Measurements from ENCODE around the gene P3H4. TPM values are rescaled to one million over a fixed set of nuclear protein-coding genes. Genes with fewer than 3 reads are reported as not detected.

P3H4 gene
- total and polyA plus RNA-seq, 2 donors = 4.1 to 4.8 TPM

DNA sequence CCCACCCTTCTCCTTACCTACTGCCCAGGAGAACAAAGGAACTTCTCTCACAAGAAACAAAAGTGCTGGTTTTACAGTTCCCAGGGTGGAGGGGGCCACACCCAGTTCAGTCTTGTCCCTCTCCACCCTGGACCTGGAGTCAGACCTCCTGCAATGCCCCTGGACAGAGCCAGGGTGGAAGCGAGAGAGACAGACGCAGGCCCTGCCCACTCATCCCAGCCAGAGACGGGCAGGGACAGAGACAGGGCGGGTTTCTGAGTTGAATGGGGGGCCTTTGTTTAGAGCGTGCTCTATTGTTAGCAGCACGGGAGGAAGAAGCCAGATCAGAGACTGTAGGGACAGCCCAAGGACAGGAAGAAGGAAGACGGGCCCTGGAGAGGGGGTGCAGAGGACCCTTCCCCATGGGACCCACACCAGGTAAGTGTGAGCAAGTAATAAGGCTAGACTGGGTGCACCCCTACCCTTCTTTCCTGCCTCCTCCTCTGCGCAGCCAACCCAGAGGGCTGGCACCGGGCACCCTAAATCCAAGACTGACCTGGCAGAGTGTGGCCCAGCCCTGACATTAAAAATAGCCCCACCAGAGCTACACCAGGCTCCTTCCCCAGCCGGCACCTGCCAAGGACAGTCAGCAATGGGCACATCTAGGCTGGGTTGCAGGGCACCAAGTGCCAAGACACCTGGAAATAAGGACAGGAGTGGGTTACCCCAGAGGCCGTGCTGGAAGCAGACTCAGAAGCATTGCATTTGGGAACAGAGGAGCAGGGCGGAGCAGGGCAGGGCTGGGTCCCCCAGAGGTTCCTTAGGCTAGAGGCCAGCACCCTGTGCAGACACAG is 36.1 kb downstream of the P3H4 start:
- 95% methylated on average over 12 of the region's 12 CpGs for WGBS
- H3K27ac ChIP-seq (ENCODE audit: low read depth in 1 of 2, low read length in 1 of 2) = no peak overlapping the region
- H3K9me3 ChIP-seq (ENCODE audit: control insufficient read depth in 2 of 2, insufficient read depth in 1 of 2, low read length in 1 of 2) = no peaks in the 10 kb centered on the region

DNA sequence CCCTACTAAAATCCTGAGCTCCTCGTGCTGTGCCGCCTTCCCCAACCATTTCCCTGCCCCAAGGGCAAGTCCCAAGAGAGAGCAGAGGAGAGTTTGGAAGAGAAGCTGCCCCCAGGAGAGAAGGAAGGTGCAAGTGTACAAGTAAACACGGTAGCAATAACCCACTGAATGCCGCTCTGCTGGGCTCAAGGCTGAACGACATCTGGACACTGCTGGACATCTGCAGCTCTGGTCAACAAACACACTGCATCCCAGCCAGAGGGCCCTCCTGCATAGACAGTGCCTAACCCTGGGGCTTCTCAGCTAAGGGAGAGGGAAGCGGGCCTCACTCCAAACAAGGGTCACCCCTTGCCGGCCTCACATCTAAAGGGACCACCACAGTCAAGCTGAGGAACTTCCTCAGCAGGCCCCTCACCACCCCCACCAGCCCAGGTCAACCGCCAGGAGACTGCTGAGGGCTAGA is 38.0 kb downstream of the P3H4 start:
- no peaks in the 10 kb centered on the region for H3K9me3 ChIP-seq (ENCODE audit: control insufficient read depth in 2 of 2, insufficient read depth in 1 of 2, low read length in 1 of 2)
- H3K27ac ChIP-seq (ENCODE audit: low read depth in 1 of 2, low read length in 1 of 2) = no peak overlapping the region
- H3K4me1 ChIP-seq (ENCODE audit: control insufficient read depth in 2 of 2, insufficient read depth in 2 of 2, low read length in 2 of 2) = peaks cover 0 to 12% of the 10 kb centered on the region in 2 donors
- WGBS = 87% methylated on average over 8 of the region's 8 CpGs
- DNase-seq (ENCODE audit: low read depth in 6 of 9, low spot score in 9 of 9) = no peak
- peaks cover 7 to 33% of the 10 kb centered on the region in 2 donors for H3K36me3 ChIP-seq (ENCODE audit: control insufficient read depth in 2 of 2, insufficient read depth in 2 of 2, low read length in 1 of 2)
- no peaks in the 10 kb centered on the region for H3K27me3 ChIP-seq (ENCODE audit: control insufficient read depth in 2 of 2, insufficient read depth in 1 of 2, low read length in 1 of 2)
- H3K4me3 ChIP-seq (ENCODE audit: low read length in 2 of 2) = no peak overlapping the region

More for the DNA sequence above, 36.1 kb downstream of the P3H4 start:
- H3K27me3 ChIP-seq (ENCODE audit: control insufficient read depth in 2 of 2, insufficient read depth in 1 of 2, low read length in 1 of 2) = no peaks in the 10 kb centered on the region
- DNase-seq (ENCODE audit: low read depth in 6 of 9, low spot score in 9 of 9) = no peak
- peaks cover 6 to 22% of the 10 kb centered on the region in 2 donors for H3K36me3 ChIP-seq (ENCODE audit: control insufficient read depth in 2 of 2, insufficient read depth in 2 of 2, low read length in 1 of 2)
- no peak overlapping the region for H3K4me3 ChIP-seq (ENCODE audit: low read length in 2 of 2)
- peaks cover 0 to 12% of the 10 kb centered on the region in 2 donors for H3K4me1 ChIP-seq (ENCODE audit: control insufficient read depth in 2 of 2, insufficient read depth in 2 of 2, low read length in 2 of 2)

DNA sequence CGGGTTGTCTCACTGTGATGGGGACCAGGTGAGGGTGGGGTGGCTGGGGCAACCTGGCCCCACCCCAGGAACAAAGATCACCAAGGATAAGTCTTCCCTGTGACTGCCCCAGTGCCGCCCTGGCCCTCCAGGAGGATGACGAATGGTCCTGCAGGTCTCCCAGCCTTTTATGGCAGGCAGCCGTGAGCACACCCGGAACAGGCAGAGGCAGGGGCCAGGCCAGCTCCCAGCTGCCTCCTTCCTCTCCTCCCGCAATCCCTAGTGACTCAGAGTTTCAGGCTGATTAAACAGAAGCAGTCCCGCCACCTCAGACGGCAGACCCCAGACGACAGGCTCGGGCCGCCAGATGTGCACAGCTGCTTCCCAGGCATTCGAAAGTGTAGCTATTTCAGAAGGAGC is 38.6 kb downstream of the P3H4 start:
- H3K36me3 ChIP-seq (ENCODE audit: control insufficient read depth in 2 of 2, insufficient read depth in 2 of 2, low read length in 1 of 2) = peaks cover 7 to 35% of the 10 kb centered on the region in 2 donors
- no peak overlapping the region for H3K4me3 ChIP-seq (ENCODE audit: low read length in 2 of 2)
- DNase-seq (ENCODE audit: low read depth in 6 of 9, low spot score in 9 of 9) = no peak
- WGBS = 92% methylated on average over 12 of the region's 12 CpGs
- peaks cover 0 to 12% of the 10 kb centered on the region in 2 donors for H3K4me1 ChIP-seq (ENCODE audit: control insufficient read depth in 2 of 2, insufficient read depth in 2 of 2, low read length in 2 of 2)
- H3K27ac ChIP-seq (ENCODE audit: low read depth in 1 of 2, low read length in 1 of 2) = peak overlapping the region in 1 of 2 donors; percentile 37
- peaks cover 0 to 1% of the 10 kb centered on the region in 2 donors for H3K9me3 ChIP-seq (ENCODE audit: control insufficient read depth in 2 of 2, insufficient read depth in 1 of 2, low read length in 1 of 2)
- H3K27me3 ChIP-seq (ENCODE audit: control insufficient read depth in 2 of 2, insufficient read depth in 1 of 2, low read length in 1 of 2) = no peaks in the 10 kb centered on the region

DNA sequence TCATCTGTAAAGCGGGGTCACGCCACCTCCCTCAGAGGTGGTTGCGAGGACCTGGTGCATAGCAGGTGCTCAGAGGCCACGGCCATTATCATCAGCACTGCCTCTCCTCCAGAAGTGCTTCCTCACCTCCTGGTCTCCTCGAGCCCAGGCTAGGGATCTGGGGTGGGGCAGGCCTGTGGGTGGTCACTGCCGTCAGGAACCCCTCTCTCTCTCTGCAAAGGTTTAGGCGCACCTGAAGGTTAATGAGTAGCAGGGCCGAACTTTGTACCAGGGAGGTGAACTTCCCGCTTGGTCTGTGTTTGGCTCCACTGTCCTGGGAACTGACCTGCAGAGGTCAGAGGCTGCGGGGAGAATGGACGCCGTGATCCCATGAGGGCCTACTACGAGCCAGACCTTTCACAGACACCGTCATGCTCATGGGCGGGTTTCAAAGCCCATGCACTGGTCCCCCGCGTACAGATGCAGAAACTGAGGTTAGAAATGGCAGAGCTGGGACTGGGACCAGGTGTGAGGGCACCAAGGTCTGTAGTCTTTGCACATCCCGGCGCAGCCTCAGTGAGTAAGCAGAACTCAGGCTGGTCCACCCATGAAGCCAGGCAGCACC is 39.1 kb downstream of the P3H4 start:
- Histone ChIP-seq H3K9me3 (ENCODE audit: control insufficient read depth in 2 of 2, insufficient read depth in 1 of 2, low read length in 1 of 2) (peaks cover 0 to 1% of the 10 kb centered on the region in 2 donors), H3K36me3 (ENCODE audit: control insufficient read depth in 2 of 2, insufficient read depth in 2 of 2, low read length in 1 of 2) (peaks cover 7 to 37% of the 10 kb centered on the region in 2 donors), H3K27ac (ENCODE audit: low read depth in 1 of 2, low read length in 1 of 2) (no peak overlapping the region), H3K4me1 (ENCODE audit: control insufficient read depth in 2 of 2, insufficient read depth in 2 of 2, low read length in 2 of 2) (peaks cover 0 to 12% of the 10 kb centered on the region in 2 donors), H3K4me3 (ENCODE audit: low read length in 2 of 2) (no peak overlapping the region), H3K27me3 (ENCODE audit: control insufficient read depth in 2 of 2, insufficient read depth in 1 of 2, low read length in 1 of 2) (no peaks in the 10 kb centered on the region)
- DNase-seq (ENCODE audit: low read depth in 6 of 9, low spot score in 9 of 9) = no peak
- WGBS = 96% methylated on average over 19 of the region's 19 CpGs

DNA sequence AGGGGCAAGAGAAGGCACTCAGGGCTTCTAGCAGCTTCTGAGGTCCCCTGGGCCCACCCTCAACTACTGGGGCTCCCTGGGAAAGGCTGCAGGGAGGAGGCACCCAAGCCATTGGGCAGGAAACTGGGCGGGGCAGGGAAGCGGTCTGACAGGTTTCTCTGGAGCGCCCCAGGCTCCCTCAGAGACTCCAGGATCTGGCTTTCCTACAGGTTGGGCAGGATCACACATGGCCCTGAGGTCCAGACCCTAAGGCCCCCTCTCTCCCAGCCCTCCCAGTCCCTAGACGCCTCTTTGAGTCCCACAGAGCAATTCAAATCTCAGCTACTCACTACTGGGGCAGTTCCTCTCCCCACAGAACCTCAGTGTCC is 39.5 kb downstream of the P3H4 start:
- Histone ChIP-seq H3K4me1 (ENCODE audit: control insufficient read depth in 2 of 2, insufficient read depth in 2 of 2, low read length in 2 of 2) (peaks cover 0 to 10% of the 10 kb centered on the region in 2 donors), H3K4me3 (ENCODE audit: low read length in 2 of 2) (no peak overlapping the region), H3K27me3 (ENCODE audit: control insufficient read depth in 2 of 2, insufficient read depth in 1 of 2, low read length in 1 of 2) (no peaks in the 10 kb centered on the region), H3K9me3 (ENCODE audit: control insufficient read depth in 2 of 2, insufficient read depth in 1 of 2, low read length in 1 of 2) (peaks cover 0 to 1% of the 10 kb centered on the region in 2 donors), H3K36me3 (ENCODE audit: control insufficient read depth in 2 of 2, insufficient read depth in 2 of 2, low read length in 1 of 2) (peaks cover 7 to 34% of the 10 kb centered on the region in 2 donors), H3K27ac (ENCODE audit: low read depth in 1 of 2, low read length in 1 of 2) (no peak overlapping the region)
- no peak for DNase-seq (ENCODE audit: low read depth in 6 of 9, low spot score in 9 of 9)
- 97% methylated on average over 4 of the region's 4 CpGs for WGBS

DNA sequence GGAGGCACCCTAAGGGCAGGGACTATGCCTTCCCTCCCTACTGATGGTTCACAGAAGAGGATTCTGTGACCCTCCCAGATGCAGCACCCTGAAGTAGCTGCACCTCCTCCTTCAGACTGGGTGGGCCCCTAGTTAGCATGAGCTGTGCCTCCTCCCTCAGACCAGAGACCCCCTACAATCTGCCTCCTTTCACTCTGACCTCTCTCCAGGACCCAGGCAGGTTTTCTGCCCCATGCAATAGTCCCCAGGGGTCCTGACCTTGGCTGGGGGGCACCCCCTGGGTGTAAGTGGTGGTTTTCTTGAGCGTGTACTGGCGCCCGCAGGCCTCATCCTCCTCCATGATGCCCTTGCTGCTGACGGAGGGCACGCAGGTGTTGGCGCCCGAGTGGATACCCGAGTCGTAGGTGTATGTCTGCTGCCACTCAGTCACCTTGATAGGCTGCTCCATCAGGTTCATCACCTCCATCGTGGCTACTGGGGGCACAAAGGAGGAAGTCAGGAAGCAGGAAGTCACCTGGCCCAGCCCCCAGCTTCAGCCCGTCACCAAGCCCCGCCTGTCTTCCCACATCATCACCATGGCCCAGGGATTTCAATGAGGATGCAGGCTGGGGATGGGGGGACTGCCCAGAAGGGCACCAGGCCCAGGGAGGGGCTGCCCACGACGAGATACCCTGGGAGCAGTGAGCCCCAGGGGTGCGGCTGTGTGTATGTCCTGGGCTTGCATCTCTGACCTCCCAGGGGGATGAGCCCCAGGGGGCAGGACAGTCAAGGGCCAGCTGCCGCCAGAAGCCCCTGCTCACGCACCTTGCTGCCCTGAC is 40.2 kb downstream of the P3H4 start:
- Histone ChIP-seq H3K9me3 (ENCODE audit: control insufficient read depth in 2 of 2, insufficient read depth in 1 of 2, low read length in 1 of 2) (peaks cover 0 to 1% of the 10 kb centered on the region in 2 donors), H3K4me1 (ENCODE audit: control insufficient read depth in 2 of 2, insufficient read depth in 2 of 2, low read length in 2 of 2) (peaks cover 0 to 10% of the 10 kb centered on the region in 2 donors), H3K27ac (ENCODE audit: low read depth in 1 of 2, low read length in 1 of 2) (no peak overlapping the region), H3K36me3 (ENCODE audit: control insufficient read depth in 2 of 2, insufficient read depth in 2 of 2, low read length in 1 of 2) (peaks cover 7 to 34% of the 10 kb centered on the region in 2 donors), H3K27me3 (ENCODE audit: control insufficient read depth in 2 of 2, insufficient read depth in 1 of 2, low read length in 1 of 2) (no peaks in the 10 kb centered on the region), H3K4me3 (ENCODE audit: low read length in 2 of 2) (no peak overlapping the region)
- 89% methylated on average over 17 of the region's 17 CpGs for WGBS
- no peak for DNase-seq (ENCODE audit: low read depth in 6 of 9, low spot score in 9 of 9)

DNA sequence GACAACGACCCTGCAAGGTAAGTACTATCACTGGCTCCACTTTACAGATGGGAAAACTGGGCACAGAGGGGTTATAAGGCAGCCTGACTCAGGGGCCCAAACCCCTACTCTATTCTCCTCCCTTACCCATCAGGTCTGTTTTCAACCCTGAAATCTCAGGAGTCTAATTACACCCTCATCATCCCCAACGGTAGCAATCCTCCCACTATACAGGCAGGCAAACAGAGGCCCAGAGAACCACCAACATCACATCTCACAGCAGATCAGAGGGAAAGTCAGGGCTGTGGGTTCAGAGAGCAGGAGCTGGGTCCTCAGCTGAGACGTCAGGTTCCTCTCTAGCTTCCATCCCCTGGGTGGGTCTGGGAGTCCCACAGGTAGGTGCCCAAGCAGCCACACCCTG is 41.8 kb downstream of the P3H4 start:
- Histone ChIP-seq H3K4me3 (ENCODE audit: low read length in 2 of 2) (no peak overlapping the region), H3K36me3 (ENCODE audit: control insufficient read depth in 2 of 2, insufficient read depth in 2 of 2, low read length in 1 of 2) (peaks cover 7 to 35% of the 10 kb centered on the region in 2 donors), H3K27ac (ENCODE audit: low read depth in 1 of 2, low read length in 1 of 2) (no peak overlapping the region), H3K9me3 (ENCODE audit: control insufficient read depth in 2 of 2, insufficient read depth in 1 of 2, low read length in 1 of 2) (peaks cover 0 to 1% of the 10 kb centered on the region in 2 donors), H3K27me3 (ENCODE audit: control insufficient read depth in 2 of 2, insufficient read depth in 1 of 2, low read length in 1 of 2) (no peaks in the 10 kb centered on the region), H3K4me1 (ENCODE audit: control insufficient read depth in 2 of 2, insufficient read depth in 2 of 2, low read length in 2 of 2) (peaks cover 0 to 10% of the 10 kb centered on the region in 2 donors)
- WGBS = 93% methylated on average over 3 of the region's 3 CpGs
- DNase-seq (ENCODE audit: low read depth in 6 of 9, low spot score in 9 of 9) = no peak

DNA sequence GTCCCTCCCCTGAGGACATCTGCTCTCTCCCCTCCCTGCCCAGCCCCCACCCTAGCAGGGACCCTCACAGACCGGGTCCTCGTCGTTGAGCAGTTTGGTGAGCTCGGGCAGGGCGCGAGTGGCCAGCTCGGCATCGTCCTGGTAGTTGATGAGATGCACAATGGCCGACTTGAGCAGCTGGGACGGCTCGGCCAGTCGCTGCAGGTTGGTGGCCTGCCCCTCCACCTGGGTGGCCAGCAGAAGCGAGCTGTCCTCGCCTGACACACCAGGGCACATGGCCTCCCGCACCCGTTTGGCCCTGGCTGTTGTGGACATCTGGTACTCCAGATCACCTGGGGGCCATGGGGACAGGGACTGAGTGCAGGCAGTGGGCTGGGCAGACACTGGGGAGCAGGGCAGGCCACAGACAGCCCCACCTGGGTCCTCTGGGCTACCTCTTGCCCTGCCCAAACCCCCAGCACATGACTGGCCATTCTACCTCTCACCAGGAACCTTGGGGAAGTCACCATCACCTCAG is 42.3 kb downstream of the P3H4 start:
- 97% methylated on average over 16 of the region's 16 CpGs for WGBS
- no peak overlapping the region for H3K4me3 ChIP-seq (ENCODE audit: low read length in 2 of 2)
- H3K27ac ChIP-seq (ENCODE audit: low read depth in 1 of 2, low read length in 1 of 2) = no peak overlapping the region
- DNase-seq (ENCODE audit: low read depth in 6 of 9, low spot score in 9 of 9) = no peak
- H3K36me3 ChIP-seq (ENCODE audit: control insufficient read depth in 2 of 2, insufficient read depth in 2 of 2, low read length in 1 of 2) = peaks cover 7 to 40% of the 10 kb centered on the region in 2 donors
- H3K4me1 ChIP-seq (ENCODE audit: control insufficient read depth in 2 of 2, insufficient read depth in 2 of 2, low read length in 2 of 2) = peaks cover 0 to 10% of the 10 kb centered on the region in 2 donors
- peaks cover 0 to 1% of the 10 kb centered on the region in 2 donors for H3K9me3 ChIP-seq (ENCODE audit: control insufficient read depth in 2 of 2, insufficient read depth in 1 of 2, low read length in 1 of 2)
- H3K27me3 ChIP-seq (ENCODE audit: control insufficient read depth in 2 of 2, insufficient read depth in 1 of 2, low read length in 1 of 2) = no peaks in the 10 kb centered on the region

Data from thymus (tissue), 11 donors.